Osteoblast (primary cell): Measurements from ENCODE around the gene GALNS. TPM values are rescaled to one million over a fixed set of nuclear protein-coding genes. Genes with fewer than 3 reads are reported as not detected.
"Not testable (repeated sequence)": the region's sequence is repeated elsewhere in the genome, so short reads cannot be mapped to it uniquely, and the experiment has no call there.

Source experiments
- DNase-seq: peaks from one replicate; pipeline ENCODE4 v3.0.0; 2011; ENCODE audit warnings: low spot score, mixed read lengths; ENCODE audit not compliant: insufficient read length; ENCODE audit errors: missing footprints
- H2AFZ ChIP-seq: 2 replicates; pipeline ENCODE4 v1.6.0; 2011; ENCODE audit warnings: mild to moderate bottlenecking, low read length
- H3K27ac ChIP-seq: 2 replicates; pipeline ENCODE4 v1.5.1; 2011; ENCODE audit warnings: mild to moderate bottlenecking, low read depth, low read length, moderate library complexity
- H3K27me3 ChIP-seq: 2 replicates; pipeline ENCODE4 v1.6.0; 2012; ENCODE audit warnings: mild to moderate bottlenecking, control low read depth, inconsistent platforms, low read length, moderate library complexity; ENCODE audit not compliant: insufficient read depth
- H3K36me3 ChIP-seq: 2 replicates; pipeline ENCODE4 v1.5.1; 2011; ENCODE audit warnings: mild to moderate bottlenecking, low read length, control low read depth, moderate library complexity; ENCODE audit not compliant: insufficient read depth
- H3K4me1 ChIP-seq: 2 replicates; pipeline ENCODE4 v1.5.1; 2011; ENCODE audit warnings: mild to moderate bottlenecking, low read length, control low read depth, moderate library complexity; ENCODE audit not compliant: insufficient read depth
- H3K4me2 ChIP-seq: 2 replicates; pipeline ENCODE4 v1.6.0; 2011; ENCODE audit warnings: mild to moderate bottlenecking, low read length; ENCODE audit not compliant: insufficient read depth
- H3K4me3 ChIP-seq: fragments of 200-600 bp; sonication (generic); 3 replicates; pipeline ENCODE4 v1.5.1; 2012; ENCODE audit warnings: mild to moderate bottlenecking, low read length, inconsistent platforms; ENCODE audit not compliant: insufficient read depth
- H3K79me2 ChIP-seq: 2 replicates; pipeline ENCODE4 v1.6.0; 2012; ENCODE audit warnings: mild to moderate bottlenecking, low read length, control low read depth, inconsistent platforms; ENCODE audit not compliant: insufficient read depth
- H3K9me3 ChIP-seq: 2 replicates; pipeline ENCODE4 v1.5.1; 2011; ENCODE audit warnings: low read depth, low read length, control low read depth
- H4K20me1 ChIP-seq: 2 replicates; pipeline ENCODE4 v1.6.0; 2012; ENCODE audit warnings: mild to moderate bottlenecking, low read length, control low read depth; ENCODE audit not compliant: insufficient read depth
- total RNA-seq: library from RNA; depleted of rRNA; stranded (reverse); fragments of >200 nt; gene quantifications from 2 replicates; pipeline ENCODE4 v1.2.3, GENCODE V29; 2012
- TF ChIP-seq, protein P1 (sequence below): IDR thresholded peaks from 2 replicates; pipeline ENCODE4 v1.5.1; 2011; ENCODE audit warnings: mild to moderate bottlenecking, low read depth, low read length, moderate library complexity; ENCODE audit errors: extremely low read depth

Gene GALNS
- total RNA-seq, 1 donor: 48.1 TPM

DNA sequence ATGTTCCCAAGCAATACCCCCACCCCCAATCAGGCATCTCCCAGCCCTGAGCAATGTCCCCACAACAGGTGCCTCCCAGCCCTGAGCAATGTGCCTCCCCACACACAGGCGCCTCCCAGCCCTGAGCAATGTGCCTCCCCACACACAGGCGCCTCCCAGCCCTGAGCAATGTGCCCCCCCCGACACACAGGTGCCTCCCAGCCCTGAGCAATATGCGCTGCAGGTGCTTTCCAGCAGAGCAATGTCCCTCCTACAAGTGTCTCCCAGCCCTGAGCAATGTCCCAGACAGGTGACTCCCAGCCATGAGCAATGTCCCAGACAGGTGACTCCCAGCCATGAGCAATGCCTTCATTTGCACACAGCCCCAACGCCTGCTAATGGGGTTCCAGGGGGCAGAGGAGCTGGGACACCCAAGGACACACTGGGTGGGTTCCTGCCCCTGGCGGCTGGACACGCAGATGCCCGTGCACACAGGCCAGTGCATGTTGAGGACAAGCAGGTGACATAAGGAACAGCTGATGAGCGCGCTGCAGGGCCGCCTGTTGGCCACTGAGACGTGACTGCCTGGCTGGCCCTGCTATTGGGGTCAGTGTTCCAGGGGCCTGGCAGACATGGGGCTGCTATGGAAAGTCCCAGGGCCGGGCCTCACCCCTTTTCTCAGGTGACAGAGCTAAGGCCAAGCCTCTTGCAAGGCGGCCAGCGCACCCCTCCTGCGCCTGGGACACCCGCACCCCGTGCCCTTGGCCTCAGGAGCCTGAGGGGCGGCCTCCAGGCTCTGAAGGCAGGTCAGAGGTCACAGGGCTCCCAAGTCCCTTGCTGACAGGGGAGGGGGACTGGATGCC is 36.6 kb upstream of the GALNS start:
- H3K27me3 ChIP-seq: peaks cover 5% of the 10 kb centered on the region
- no peak overlapping the region for H3K27ac ChIP-seq
- TF ChIP-seq, protein P1, sequence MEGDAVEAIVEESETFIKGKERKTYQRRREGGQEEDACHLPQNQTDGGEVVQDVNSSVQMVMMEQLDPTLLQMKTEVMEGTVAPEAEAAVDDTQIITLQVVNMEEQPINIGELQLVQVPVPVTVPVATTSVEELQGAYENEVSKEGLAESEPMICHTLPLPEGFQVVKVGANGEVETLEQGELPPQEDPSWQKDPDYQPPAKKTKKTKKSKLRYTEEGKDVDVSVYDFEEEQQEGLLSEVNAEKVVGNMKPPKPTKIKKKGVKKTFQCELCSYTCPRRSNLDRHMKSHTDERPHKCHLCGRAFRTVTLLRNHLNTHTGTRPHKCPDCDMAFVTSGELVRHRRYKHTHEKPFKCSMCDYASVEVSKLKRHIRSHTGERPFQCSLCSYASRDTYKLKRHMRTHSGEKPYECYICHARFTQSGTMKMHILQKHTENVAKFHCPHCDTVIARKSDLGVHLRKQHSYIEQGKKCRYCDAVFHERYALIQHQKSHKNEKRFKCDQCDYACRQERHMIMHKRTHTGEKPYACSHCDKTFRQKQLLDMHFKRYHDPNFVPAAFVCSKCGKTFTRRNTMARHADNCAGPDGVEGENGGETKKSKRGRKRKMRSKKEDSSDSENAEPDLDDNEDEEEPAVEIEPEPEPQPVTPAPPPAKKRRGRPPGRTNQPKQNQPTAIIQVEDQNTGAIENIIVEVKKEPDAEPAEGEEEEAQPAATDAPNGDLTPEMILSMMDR: no peak
- H3K4me3 ChIP-seq: no peak overlapping the region
- H3K79me2 ChIP-seq: no peaks in the 10 kb centered on the region
- no peaks in the 10 kb centered on the region for H3K36me3 ChIP-seq
- no peaks in the 10 kb centered on the region for H3K9me3 ChIP-seq
- no peak overlapping the region for H3K4me2 ChIP-seq
- no peak for DNase-seq
- no peaks in the 10 kb centered on the region for H4K20me1 ChIP-seq
- no peak overlapping the region for H2AFZ ChIP-seq
- no peaks in the 10 kb centered on the region for H3K4me1 ChIP-seq

GRCh38 chr16:88892065-88892464 is 35.3 kb upstream of the GALNS start:
- Histone ChIP-seq H3K27ac (no peak overlapping the region), H3K9me3 (no peaks in the 10 kb centered on the region), H2AFZ (no peak overlapping the region), H3K36me3 (no peaks in the 10 kb centered on the region), H3K27me3 (no peaks in the 10 kb centered on the region), H3K4me3 (no peak overlapping the region), H4K20me1 (no peaks in the 10 kb centered on the region), H3K4me2 (no peak overlapping the region), H3K4me1 (no peaks in the 10 kb centered on the region), H3K79me2 (no peaks in the 10 kb centered on the region)
- DNase-seq: no peak
- TF ChIP-seq, protein P1: no peak

- TF ChIP-seq, protein P1: no peak
- Histone ChIP-seq H3K9me3 (no peaks in the 10 kb centered on the region), H2AFZ (no peak overlapping the region), H3K27ac (no peak overlapping the region), H3K79me2 (no peaks in the 10 kb centered on the region), H3K27me3 (no peaks in the 10 kb centered on the region), H3K4me1 (no peaks in the 10 kb centered on the region), H3K4me2 (no peak overlapping the region), H4K20me1 (no peaks in the 10 kb centered on the region), H3K4me3 (no peak overlapping the region), H3K36me3 (no peaks in the 10 kb centered on the region)
- DNase-seq: no peak
These were observed 34.3 kb upstream of the GALNS start for GRCh38 chr16:88891083-88891482.

DNA sequence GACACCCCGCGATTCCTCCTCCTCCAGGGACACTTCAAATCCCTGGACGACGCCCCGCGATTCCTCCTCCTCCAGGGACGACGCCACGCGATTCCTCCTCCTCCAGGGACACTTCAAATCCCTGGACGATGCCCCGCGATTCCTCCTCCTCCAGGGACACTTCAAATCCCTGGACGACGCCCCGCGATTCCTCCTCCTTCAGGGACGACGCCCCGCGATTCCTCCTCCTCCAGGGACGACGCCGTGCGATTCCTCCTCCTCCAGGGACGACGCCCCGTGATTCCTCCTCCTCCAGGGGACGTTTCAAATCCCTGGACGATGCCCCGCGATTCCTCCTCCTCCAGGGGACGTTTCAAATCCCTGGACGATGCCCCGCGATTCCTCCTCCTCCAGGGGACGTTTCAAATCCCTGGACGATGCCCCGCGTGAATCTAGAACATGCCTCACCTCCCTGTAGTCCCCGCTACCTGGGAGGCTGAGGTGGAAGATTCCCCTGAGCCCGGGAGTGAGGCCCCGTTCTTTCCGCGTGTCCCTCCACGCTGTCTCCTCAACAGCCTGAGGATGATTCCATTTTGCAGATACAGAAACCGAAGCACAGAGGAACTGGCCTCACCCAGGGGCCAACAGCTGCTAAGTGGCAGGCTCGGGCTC is 33.1 kb upstream of the GALNS start:
- H3K27ac ChIP-seq, H3K27me3 ChIP-seq, H3K4me3 ChIP-seq, H3K36me3 ChIP-seq, H3K4me2 ChIP-seq, H2AFZ ChIP-seq, DNase-seq, H4K20me1 ChIP-seq, H3K79me2 ChIP-seq, H3K9me3 ChIP-seq, H3K4me1 ChIP-seq: not testable (repeated sequence)
